NCI-H146 (cell line): ENCODE measurements around the gene POLG.

Experiments
- DNase-seq: peaks from one replicate; lab custom pipeline; 2025; lab: John Stamatoyannopoulos, UW

Gene POLG

DNA sequence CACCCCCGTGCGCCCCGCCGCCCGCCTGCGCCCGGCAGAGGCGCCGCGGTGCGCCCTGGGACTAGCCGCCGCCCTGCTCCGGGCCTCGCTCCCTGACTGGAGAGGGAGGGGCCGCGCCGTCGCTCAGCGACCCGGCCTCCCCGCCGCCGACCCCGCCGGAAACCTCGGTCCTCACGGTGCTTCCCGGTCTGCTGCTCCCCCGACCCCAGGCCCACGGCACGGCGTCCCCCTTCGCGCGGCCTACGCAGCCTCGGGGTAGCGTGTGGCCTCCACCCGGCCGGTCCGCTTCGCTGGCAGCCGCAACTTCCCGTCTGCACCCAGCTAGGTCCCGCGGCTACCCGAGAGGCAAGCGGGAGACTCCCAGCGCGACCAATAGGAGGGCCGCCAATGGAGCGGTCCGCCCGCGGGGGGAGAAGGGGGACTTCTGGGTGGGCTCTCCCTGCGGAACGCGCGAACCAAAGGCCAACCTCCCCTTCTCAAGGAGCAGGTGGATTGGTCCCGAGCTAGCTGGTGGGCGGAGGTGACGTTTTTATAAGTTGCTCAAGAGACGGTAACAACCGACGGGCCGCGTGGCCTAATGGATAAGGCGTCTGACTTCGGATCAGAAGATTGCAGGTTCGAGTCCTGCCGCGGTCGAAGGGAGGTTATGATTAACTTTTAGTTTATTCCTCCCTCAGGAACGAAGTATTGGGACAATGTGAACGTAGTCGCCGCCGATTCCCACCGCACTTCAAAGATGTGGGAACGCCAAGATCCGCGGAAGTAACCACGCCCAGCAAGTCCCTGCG is at the start of gene POLG:
Gene POLG, minus strand, starts transcription at position 315 of the 788 bp plus-strand sequence. CDS start 1,070 bp downstream, outside the sequence.
- peak; percentile 98 for DNase-seq

DNA sequence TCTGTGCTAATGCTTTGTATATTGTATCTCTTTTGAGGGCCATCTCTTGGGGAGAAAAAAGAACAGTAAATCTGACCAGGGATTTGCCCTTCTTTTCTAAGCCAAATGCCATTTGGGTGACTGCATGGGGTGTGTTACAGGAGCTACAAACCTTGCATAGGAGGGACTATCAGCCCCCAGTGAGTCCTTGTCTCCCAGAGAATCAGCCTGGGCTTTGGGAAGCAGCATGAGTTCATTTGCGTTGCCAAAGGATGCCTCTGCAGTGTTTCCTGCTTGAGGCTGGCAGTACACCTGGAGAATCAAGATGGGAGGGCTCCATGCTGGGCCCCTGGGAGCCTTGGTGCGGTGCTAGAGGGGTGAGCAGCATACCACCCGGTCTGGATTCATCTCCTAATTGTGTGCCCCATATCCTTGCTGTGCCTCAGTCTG is 49.6 kb upstream of the POLG start:
- no peak for DNase-seq

DNA sequence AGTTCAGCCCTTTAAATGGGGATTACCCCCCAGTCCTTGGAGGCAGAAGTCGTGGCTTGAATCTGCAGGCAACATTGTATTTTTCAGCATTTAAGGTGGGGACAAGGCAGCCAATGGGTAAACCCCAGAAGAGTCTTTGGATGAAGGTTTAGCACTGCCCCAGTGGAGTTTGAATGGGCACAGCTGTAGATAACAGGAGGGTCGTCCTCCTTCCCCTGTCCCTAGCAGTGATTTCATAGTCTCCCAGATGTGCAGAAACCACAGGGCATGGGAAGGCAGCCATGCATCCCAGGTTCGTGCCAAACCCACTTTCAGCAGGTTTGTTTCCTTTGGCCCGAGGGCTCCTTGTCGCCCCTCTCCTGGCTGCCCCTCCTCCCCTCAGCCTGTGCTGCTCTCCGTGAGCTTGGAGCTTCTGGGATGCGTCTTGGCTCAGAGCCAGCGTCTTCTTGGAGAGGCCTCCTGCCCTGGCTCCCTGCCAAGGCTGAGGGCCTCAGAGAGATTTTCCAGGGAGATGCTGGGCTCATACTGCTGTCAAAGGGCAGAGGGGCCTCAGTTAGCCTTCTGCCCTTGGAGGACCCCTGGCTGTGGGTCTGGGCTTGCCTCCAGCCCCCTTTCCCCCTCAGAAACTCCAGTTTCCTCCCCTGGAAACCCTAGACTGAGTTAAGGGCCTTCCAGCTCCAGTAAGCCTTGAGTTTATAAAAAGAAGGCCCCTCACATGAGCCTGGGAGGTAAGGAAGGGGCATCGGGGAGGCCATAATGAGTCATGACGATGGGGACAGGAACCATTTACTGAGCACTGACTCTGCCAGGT is 48.9 kb upstream of the POLG start:
- DNase-seq = peak; percentile 91

DNA sequence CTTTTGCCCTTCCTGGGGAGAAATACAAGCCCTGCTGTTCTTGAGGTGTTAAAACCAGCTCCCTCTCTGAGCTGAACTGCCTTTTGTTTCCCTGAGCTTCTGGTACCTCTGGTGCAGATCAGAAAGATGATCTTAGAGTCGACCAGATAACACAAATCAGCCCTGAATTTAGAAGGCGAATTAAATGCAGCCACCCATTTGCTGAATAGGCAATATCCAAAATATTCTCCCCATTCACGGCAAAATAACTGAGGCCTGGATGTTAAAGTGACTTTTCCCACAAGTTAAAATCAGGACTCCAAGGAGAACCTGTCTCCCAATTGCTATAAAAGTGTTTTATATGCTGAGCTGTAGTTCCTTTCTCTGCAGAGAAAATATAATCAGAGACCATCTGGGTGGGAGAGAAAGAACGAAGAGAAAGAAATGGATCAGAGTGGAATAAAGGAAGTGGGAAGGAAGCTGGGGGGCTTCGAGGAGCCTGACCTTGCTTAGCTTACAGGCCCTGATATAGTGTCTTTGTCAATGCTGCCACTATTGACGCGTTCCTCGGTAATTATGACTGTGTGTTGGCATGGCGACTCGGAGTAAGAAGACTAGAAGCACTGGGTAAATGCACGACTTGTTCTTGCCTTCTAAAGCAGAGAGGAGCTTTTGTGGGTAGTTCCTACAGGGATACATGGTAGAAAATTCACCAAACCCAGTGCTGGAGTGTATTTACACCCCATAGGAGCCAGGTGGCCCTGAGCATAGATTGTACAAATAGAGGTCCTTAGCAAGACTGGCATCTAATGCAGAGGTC is 47.5 kb upstream of the POLG start:
- DNase-seq = no peak

DNA sequence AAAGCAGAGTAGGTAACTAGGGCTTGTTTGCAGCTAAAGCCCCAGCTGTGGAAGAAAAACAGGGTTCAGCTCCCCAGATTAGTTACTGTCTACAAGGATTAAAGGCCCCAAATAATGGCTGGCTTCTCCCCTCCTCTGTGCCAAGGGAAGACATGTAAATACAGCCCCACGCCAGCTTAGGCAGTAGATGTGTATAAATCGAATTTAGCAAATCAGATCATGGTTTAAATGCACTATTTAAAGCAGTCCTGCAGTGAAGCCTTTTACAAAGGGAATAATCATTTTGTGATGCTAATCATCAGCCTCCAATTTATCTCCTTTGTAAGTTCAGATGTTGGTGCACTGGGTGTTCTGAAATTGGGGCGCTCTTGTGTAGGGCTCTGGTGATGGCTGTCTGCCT is 46.7 kb upstream of the POLG start:
- DNase-seq = no peak

DNA sequence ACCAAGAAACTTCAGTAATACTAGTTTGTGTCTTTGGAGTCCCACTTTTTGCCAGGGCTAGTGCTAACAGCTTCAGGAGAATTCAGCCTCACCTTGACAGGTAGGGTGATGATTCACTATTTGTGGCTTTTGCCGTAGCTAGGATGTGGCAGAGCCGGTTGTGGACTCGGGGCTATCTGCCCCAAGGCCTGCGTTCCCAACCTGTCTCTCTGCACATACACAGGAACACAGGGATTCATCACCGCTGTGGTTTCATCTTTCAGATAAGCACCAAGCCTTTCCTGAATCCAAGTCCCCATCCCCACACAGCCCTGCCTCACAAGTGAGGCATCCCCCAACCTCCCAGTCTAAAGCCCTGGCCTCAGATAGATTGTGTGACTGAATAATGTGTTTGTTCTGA is 45.2 kb upstream of the POLG start:
- no peak for DNase-seq

DNA sequence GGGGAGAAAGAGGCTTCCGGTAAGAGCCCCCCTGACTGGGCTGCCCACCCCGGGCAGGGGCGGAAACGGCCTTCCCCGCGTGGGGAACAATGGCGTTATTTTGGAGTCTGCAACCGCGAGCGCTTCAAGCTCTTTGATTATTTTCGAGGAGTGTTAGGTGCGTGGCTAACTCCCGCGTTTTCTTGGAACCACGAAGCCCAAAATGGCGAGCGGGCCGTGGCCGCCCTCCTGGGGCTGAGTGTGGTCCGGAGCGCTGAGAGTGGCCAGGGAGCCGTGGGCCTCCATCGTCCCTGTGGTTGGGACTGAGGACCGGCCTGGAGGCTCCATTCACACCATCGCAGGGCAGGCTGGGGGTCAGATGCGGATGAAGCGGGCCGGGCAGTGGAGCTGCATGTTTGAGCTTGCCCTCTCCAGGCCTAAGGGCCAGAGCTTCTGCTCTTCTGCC is 44.6 kb upstream of the POLG start:
- DNase-seq = no peak

DNA sequence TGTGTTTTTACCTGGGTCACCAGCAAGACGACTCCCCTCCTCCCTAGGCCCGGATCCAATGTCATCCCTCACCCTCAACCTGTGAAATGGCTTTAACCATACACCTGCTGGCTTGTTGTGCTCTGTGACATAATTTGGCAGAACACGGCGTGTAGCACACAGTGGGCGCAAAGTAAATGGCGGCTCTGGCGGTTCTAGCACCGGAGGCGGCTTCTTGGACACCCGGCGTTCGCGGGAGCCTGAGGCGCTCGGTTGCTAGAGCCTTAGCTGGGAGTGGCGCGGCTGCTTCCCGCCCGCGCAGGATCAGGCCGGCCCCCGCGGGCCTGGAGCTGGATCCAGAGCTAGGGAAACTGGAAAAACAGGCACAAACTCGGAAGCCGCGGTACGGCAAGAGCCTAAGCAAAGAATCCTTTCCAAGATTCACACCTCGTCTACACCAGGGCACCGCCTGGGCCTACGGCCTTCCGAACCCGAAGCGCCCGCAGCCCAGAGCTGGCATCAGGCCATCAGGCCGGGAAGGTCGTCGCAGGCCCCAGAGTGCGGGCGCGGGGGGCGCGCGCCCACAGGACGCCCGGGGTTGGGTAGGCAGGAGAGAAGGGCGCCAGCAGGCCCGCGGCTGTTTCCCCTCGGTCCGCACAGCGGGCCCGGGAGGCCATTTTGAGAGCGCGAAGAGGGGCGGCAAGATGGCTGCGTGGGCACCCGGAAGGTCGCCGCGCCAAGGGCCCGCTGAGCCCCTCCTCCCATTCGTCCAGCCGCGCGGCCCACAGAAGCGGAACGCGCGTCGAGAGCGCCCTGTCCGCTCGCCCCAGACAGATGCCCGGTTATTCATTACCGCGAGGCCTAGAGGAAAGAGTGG is 43.9 kb upstream of the POLG start:
- DNase-seq = no peak

DNA sequence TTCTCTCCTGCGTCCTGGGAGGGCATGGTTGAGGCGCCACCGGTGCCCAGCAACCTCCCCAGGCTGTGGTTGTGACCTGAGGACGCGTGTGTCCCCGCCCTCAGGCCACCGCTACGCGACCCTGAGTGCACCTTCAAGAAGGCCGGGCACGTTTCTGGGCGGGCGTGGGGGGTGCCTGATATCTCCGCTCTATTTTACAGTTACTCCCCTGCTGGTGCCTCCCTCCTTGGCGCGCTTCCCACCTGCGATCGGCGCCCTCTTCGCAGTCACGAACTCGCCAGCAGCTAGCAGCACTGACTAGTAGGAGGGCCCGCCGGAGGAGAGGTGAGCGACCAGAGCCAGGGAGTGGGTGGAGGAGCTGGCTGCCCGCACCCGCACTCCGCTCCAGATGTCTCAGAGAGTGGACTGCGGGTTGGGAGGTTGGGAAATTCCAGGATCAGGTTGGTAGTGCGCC is 43.2 kb upstream of the POLG start:
- no peak for DNase-seq

DNA sequence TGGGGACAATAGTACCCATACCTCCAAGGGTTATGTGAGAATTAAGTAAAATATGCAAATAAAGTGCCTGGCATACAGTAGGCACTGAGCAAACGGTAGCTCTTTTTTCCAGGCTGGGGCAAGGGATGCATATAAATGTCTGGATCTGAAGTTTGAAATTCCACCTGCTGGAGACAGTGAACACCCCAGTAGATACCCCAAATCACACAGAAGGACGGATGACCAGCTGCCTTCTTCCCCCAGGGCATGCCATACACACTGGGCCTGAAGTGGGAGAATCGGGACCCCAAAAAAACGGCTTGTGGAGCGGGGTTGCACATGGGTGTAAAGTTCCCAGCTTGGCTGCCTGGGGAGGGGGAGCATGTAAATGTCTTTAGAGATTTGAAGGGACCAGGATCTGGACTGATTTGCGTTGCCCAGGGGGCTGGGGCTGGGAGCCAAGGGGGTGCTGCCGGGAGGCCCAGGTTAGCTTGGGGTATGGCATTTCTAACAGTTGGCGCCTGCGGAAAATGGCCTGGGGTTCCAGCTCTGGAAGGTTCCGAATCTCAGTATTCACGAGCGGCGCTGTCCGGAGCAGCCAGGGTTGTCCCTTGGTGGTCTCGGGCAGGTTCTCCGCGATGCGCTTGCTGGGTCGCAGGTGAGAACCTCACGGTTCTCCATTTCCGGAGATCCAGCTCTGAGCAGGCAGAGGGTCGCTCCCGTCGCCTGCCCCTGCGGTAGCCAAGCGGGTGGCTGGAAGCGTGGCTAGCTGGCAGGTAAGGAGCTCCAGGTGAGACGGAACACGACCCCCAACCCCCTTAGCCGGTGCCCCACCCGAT is 42.6 kb upstream of the POLG start:
- DNase-seq = no peak

DNA sequence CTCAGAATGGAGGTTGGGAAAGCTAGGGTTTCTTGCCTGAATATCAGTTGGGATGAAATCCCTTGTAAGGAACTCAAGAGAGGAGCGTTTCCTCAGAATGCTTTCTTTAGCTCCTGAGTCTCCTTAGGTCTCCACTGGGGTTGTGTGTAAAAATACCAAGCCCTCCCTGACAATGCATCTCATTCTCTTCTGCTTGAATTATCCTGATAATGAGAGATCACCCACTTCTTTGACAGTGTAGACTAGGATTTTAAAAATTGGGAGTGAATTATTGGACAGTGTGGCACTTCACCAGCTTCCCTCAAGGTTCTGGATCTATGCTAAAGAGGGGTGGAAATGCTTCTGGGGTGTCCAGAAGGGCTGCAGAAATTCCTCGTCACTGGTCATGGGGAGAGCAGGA is 41.8 kb upstream of the POLG start:
- DNase-seq = no peak

DNA sequence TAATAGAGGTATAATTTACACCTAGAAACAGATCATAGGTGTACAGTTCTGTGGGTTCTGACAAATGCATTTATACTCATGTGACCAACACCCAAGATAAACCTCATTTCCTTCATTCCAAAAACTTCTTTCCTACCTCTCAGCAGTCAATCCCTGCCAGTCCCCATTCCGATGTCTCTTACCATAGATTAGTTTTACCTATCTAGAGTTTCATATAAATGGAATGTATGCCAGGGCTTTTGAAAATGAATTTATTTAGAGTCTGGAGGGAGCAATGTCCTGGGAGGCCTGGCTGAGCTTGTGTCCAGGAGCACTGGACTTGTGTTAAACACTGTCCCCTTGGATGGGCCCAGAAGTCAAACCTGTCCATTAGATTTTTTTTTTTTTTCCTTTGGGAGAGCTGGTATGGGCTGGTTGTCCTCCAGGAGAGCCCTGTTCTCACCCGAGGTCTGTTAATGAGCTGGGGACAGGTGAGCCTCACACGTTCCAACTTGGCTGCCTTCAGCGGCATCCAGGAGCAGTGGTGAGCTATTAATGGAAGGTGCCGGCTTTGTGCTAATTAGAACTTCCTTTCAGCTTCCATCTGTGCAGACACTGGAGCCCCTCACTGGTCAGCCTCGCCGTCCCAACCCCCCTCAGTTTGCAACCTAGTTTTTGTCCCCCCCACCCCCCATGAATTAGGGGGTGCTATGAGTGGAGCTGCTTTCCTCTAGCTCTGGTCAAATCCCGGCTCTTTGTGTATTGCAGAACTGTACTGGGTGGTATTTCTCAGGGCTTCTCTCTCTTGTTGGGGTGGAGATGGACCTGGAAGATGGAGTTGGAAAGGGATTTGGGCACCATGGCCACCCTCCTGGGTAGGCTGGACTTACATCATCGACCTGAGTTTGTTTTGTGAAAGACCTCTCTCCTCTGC is 40.7 kb upstream of the POLG start:
- DNase-seq = no peak

DNA sequence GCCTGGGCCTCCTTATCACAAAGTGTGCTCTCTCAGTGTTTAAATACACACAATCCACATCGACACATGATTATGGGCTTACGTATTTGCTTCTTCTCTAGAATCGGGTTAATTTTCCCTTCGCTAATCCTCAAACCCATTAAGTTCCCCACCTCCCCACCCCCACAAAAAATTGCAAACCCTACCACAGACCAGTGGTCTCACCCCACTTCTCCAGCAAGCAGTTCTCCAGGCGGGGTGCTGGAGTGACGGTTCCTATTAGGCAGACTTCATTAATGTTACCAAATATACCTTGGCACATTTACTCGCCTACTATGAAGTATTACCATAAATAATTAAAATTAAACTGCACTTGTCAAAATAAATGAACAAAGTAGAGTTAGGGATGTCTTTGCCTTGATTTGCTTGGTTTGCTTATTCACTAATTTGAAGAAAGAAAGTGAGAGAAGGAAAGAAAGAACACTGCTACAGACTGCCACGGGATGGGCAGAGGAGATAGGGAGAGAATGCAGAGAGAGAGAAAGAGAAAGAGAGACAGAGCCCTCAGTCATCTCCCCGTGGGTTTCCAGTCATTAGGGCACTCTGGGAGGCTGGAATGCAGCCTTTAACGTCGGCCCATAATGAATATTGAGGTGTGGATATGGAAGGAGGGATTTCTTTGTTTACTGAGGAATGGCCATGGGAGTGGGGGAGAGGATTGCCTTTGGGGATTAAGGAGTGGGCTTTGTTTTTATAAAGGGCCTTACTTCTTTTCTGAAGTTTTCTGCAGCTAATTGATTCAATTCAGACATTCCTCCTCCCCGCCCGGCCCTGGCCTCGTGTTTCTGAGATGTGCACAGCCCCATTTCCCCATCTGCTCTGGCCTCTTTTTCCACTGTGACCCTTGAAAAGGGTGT is 39.7 kb upstream of the POLG start:
- DNase-seq = no peak

DNA sequence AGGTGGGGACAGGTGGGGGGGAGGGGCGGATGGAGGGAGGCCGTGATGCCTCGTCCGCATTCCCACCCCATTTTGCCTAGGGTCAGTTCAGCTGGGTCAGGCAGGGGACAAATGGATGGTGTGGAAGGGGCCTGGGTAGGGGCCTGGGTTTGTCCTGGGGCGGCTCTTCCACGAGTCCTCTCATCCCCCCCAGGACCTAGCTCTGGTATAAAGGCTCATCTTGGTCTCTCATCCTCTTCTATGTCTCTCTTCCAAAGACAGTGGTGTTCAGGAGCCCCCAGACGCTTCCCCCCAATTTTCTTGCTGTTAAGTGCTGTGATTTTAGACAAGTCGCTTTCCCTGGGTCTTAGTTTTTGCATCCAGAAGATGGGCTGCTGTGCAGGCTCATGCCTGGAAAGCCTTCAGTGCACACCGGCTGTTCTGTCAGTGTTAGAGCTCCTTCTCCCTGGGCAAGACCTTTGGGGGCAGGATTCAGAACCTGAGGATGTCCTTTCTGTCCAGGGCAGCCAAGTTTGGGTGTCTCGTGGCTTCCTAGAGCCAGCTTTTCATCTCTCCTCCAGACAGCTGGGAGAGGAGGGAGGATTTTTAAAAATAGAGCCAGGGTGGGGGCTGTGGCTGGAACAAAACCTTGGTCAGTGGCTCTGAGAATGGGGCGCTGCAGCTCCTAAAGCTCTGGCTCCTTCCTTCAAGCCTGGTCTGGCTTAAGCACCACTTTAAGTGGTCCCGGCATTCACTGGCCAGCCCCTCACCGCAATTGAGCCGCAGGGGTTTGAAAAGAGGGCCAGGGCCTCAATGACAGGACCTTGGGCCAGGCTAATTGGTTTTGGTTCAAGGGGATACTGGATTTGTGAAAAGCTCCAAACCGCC is 37.7 kb upstream of the POLG start:
- no peak for DNase-seq

DNA sequence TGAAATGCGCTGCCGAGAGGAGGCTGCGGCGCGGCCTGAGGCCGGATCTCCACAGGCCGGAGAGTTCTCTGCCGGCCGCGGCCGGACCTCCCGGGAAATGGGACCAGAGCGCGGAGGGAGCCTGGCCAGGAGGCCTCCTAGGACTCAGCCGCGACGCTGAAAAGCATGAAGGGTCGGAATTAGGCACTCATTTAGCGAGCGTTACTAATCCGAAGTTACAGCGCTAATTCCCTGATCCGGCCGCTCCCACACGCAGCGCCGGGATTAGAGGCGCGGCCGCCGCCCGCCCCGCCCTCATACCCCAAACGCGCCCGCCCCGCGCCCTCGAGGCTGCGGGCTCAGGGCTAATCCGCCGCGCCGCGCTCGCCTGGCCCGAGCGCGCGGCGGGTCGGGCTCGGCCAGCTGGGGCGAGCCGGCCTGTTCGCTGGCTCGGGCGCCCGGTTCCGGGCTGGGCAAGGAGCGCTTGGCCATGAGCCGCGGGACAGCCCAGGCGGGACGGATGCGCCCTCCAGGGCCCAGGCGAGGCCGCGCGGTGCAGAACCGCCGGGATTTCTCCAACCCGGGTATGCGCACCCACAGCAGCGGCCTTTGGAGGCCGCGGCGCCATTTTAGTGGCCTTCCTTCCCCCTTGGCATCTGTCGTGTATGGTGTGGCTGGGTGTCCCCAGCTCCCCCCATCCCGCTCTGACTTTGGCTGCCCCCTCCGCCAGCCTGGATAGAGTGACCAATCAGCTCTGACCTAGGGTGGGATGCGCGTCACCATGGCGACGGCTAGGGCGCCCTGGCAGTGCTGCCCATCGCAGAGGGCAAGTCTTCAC is 36.8 kb upstream of the POLG start:
- DNase-seq = no peak

DNA sequence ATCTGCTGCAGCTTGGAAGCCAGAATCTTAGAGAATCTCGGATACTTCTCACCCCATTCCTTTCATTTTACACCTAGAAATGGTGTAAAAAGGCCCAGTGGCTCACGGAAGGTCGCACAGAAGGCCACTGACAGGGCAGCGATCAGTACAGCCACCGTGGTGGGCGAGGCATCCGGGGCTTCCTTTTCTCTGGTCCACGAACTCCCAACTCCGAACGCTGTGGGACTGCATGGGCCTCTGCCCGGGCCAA is 36.3 kb upstream of the POLG start:
- no peak for DNase-seq
